Measurements from ENCODE around the gene MAPKAPK5.

- no peak for TF ChIP-seq CTCF (IDR thresholded peaks at IDR 0.05; ENCODE audit: poor library complexity)
- no peak for TF ChIP-seq EZH2 (IDR thresholded peaks at IDR 0.05; ENCODE audit: borderline replicate concordance)
- no peak for TF ChIP-seq EZH2phosphoT487 (IDR thresholded peaks at IDR 0.05; ENCODE audit: low read depth, severe bottlenecking, unreplicated experiment)
Observed at GRCh38 chr12:111807232-111807631, 34.8 kb upstream of the MAPKAPK5 start.

All from hepatocyte (in vitro differentiated cells).